H1 (cell line): ENCODE measurements around the gene SRGAP3. TPM values are rescaled to one million over a fixed set of nuclear protein-coding genes. Genes with fewer than 3 reads are reported as not detected.

Experiments
- CTCF ChIA-PET: fragments of 300-600 bp; sonication (Branson Sonifier 250); formaldehyde crosslinking; loops from one replicate; lab custom pipeline; 2021; ENCODE audit not compliant: partially characterized antibody; lab: Charles Lee
- POLR2A ChIA-PET: fragments of 300-600 bp; sonication (Branson Sonifier 250); formaldehyde crosslinking; loops from one replicate; lab custom pipeline; 2021; ENCODE audit warnings: inconsistent platforms; ENCODE audit not compliant: partially characterized antibody; lab: Charles Lee
- DNase-seq, 2 experiments: peaks; one replicate each; pipeline versions ENCODE4 v3.0.0 to v3.0.0-alpha.2; 2010 to 2022; ENCODE audit warnings: low spot score in 2 of 2, low read depth in 1 of 2, mixed read lengths in 1 of 2
- FAIRE-seq: peaks from 2 replicates; lab custom pipeline; 2011; peaks lifted over from hg19 to GRCh38; lab: Jason Lieb, UNC
- H2AFZ ChIP-seq: 2 replicates; pipeline ENCODE4 v1.8.1; 2012; ENCODE audit warnings: low read length, inconsistent platforms
- H2AK5ac ChIP-seq: 2 replicates; pipeline ENCODE4 v1.6.1; 2013; ENCODE audit warnings: low read depth, low read length
- H2BK120ac ChIP-seq: replicated peaks from 2 replicates; pipeline ENCODE3; 2013; ENCODE audit warnings: low read depth, low read length, inconsistent platforms
- H2BK12ac ChIP-seq: 2 replicates; pipeline ENCODE4 v1.6.1; 2013; ENCODE audit warnings: low read depth, low read length
- H2BK15ac ChIP-seq: 2 replicates; pipeline ENCODE4 v1.6.1; 2013; ENCODE audit warnings: low read length
- H2BK20ac ChIP-seq: 2 replicates; pipeline ENCODE4 v1.6.1; 2013; ENCODE audit warnings: low read length
- H2BK5ac ChIP-seq: 2 replicates; pipeline ENCODE4 v1.6.1; 2013; ENCODE audit warnings: low read depth, low read length
- H3K14ac ChIP-seq: 2 replicates; pipeline ENCODE4 v1.6.1; 2013; ENCODE audit warnings: inconsistent platforms; ENCODE audit not compliant: insufficient read length
- H3K18ac ChIP-seq: 2 replicates; pipeline ENCODE4 v1.6.1; 2013; ENCODE audit warnings: low read length; ENCODE audit errors: extremely low read depth
- H3K23ac ChIP-seq: 2 replicates; pipeline ENCODE4 v1.6.1; 2013; ENCODE audit warnings: inconsistent platforms; ENCODE audit not compliant: insufficient read length
- H3K23me2 ChIP-seq: 2 replicates; pipeline ENCODE4 v1.6.1; 2013; ENCODE audit warnings: low read depth, low read length
- H3K27ac ChIP-seq: 2 replicates; pipeline ENCODE4 v1.6.1; 2011; ENCODE audit warnings: low read depth, low read length, inconsistent platforms
- H3K27me3 ChIP-seq, 4 experiments: replicated peaks in 1 of 4; 1 replicate in 1 of 4; 2 replicates in 3 of 4; pipeline versions ENCODE4 v1.6.1 to v1.8.1; 2011 to 2013; ENCODE audit warnings: low read length in 3 of 4, mild to moderate bottlenecking in 3 of 4, inconsistent platforms in 2 of 4, mixed read lengths in 2 of 4, moderate library complexity in 1 of 4; ENCODE audit not compliant: control insufficient read depth in 3 of 4, insufficient read depth in 3 of 4; ENCODE audit errors: extremely low read depth in 1 of 4
- H3K36me3 ChIP-seq, 4 experiments: 2 replicates each; pipeline versions ENCODE4 v1.6.1 to v1.8.1; 2011 to 2013; ENCODE audit warnings: mild to moderate bottlenecking in 4 of 4, low read length in 3 of 4, moderate library complexity in 2 of 4, control low read depth in 1 of 4, inconsistent platforms in 1 of 4; ENCODE audit not compliant: insufficient read depth in 4 of 4, control insufficient read depth in 2 of 4
- H3K4ac ChIP-seq: replicated peaks from 2 replicates; pipeline ENCODE3; 2013; ENCODE audit warnings: low read length, low read depth, mixed read lengths, inconsistent platforms; ENCODE audit not compliant: insufficient read length
- H3K4me1 ChIP-seq, 4 experiments: replicated peaks in 1 of 4; 1 replicate in 1 of 4; 2 replicates in 3 of 4; pipeline versions ENCODE4 v1.6.1 to v1.8.1; 2011 to 2013; ENCODE audit warnings: low read length in 3 of 4, inconsistent platforms in 2 of 4, mixed read lengths in 1 of 4; ENCODE audit not compliant: insufficient read depth in 4 of 4, control insufficient read depth in 3 of 4
- H3K4me2 ChIP-seq, 2 experiments: 2 replicates each; pipeline versions ENCODE4 v1.6.1 to v1.8.1; 2011 to 2013; ENCODE audit warnings: low read depth in 2 of 2, low read length in 2 of 2, control low read depth in 1 of 2, inconsistent platforms in 1 of 2, mild to moderate bottlenecking in 1 of 2; ENCODE audit not compliant: insufficient read depth in 1 of 2
- H3K4me3 ChIP-seq, 4 experiments: fragments of 200-600, 300-600 bp in 1 of 4; sonication (generic), shearing (Covaris generic), sonication (Bioruptor Twin) in 1 of 4; 2 replicates each; pipeline versions ENCODE4 v1.5.1 to v1.8.1; 2011 to 2016; ENCODE audit warnings: low read length in 4 of 4, low read depth in 3 of 4, control low read depth in 2 of 4, inconsistent platforms in 2 of 4, mild to moderate bottlenecking in 2 of 4, mixed read lengths in 1 of 4, moderate library complexity in 1 of 4; ENCODE audit not compliant: insufficient read depth in 2 of 4; ENCODE audit errors: extremely low read depth in 1 of 4
- H3K56ac ChIP-seq: replicated peaks from 2 replicates; pipeline ENCODE3; 2013; ENCODE audit warnings: low read depth, mild to moderate bottlenecking, mixed read lengths, low read length, inconsistent platforms; ENCODE audit not compliant: insufficient read length
- H3K79me1 ChIP-seq: 2 replicates; pipeline ENCODE4 v1.6.1; 2013; ENCODE audit warnings: low read depth, low read length, control low read depth
- H3K79me2 ChIP-seq, 2 experiments: 2 replicates each; pipeline versions ENCODE4 v1.6.1 to v1.8.1; 2012 to 2013; ENCODE audit warnings: low read length in 2 of 2, mild to moderate bottlenecking in 2 of 2, inconsistent platforms in 1 of 2; ENCODE audit not compliant: insufficient read depth in 2 of 2, control insufficient read depth in 1 of 2
- H3K9ac ChIP-seq, 4 experiments: replicated peaks in 1 of 4; 1 replicate in 1 of 4; 2 replicates in 3 of 4; pipeline versions ENCODE4 v1.6.1 to v1.8.1; 2011 to 2013; ENCODE audit warnings: low read depth in 3 of 4, low read length in 3 of 4, control low read depth in 2 of 4, mild to moderate bottlenecking in 2 of 4, moderate library complexity in 2 of 4, inconsistent platforms in 1 of 4; ENCODE audit errors: extremely low read depth in 1 of 4
- H3K9me3 ChIP-seq, 2 experiments: 2 replicates each; pipeline versions ENCODE4 v1.6.1 to v1.8.1; 2012 to 2013; ENCODE audit warnings: mild to moderate bottlenecking in 2 of 2, moderate library complexity in 2 of 2, control low read depth in 1 of 2, inconsistent platforms in 1 of 2, low read depth in 1 of 2, low read length in 1 of 2, mixed read lengths in 1 of 2; ENCODE audit not compliant: insufficient read depth in 2 of 2
- H4K20me1 ChIP-seq, 2 experiments: replicated peaks in 1 of 2; 2 replicates each; pipeline versions ENCODE3 to v1.8.1; 2011 to 2013; ENCODE audit warnings: inconsistent platforms in 2 of 2, low read length in 2 of 2, mild to moderate bottlenecking in 1 of 2; ENCODE audit not compliant: insufficient read depth in 2 of 2, control insufficient read depth in 1 of 2
- H4K5ac ChIP-seq: 2 replicates; pipeline ENCODE4 v1.6.1; 2013; ENCODE audit warnings: low read length, low read depth, mixed read lengths, inconsistent platforms; ENCODE audit not compliant: insufficient read length
- H4K8ac ChIP-seq: 2 replicates; pipeline ENCODE4 v1.8.0; 2013; ENCODE audit warnings: mild to moderate bottlenecking, moderate library complexity, low read length, inconsistent platforms; ENCODE audit not compliant: insufficient read depth; ENCODE audit errors: extremely low read depth
- H4K91ac ChIP-seq: replicated peaks from 2 replicates; pipeline ENCODE3; 2013; ENCODE audit warnings: low read length, mixed read lengths, inconsistent platforms; ENCODE audit not compliant: insufficient read length
- BACH1 ChIP-seq: IDR thresholded peaks from 2 replicates; pipeline ENCODE4 v1.6.1; 2012; ENCODE audit warnings: low read length, improper control_type of control experiment
- EGR1 ChIP-seq: IDR thresholded peaks from 2 replicates; pipeline ENCODE4 v1.6.1; 2011; ENCODE audit warnings: low read depth, low read length, borderline replicate concordance
- NRF1 ChIP-seq: IDR thresholded peaks from 2 replicates; pipeline ENCODE4 v1.6.1; 2011; ENCODE audit warnings: mild to moderate bottlenecking, low read depth, low read length, improper control_type of control experiment
- SAP30 ChIP-seq: fragments of 300-600 bp; sonication (generic); IDR thresholded peaks from 2 replicates; pipeline ENCODE4 v1.7.1; 2012; ENCODE audit warnings: low read length, moderate library complexity, mild to moderate bottlenecking, inconsistent platforms; ENCODE audit not compliant: insufficient read depth, insufficient replicate concordance
- WGBS, 2 experiments: shearing (Covaris generic) in 1 of 2; methylation state at CpG; one replicate each; pipeline versions ENCODE4 v1.1.6 to v1.1.7; 2013 to 2015; ENCODE audit warnings: low lambda C conversion rate in 2 of 2, mixed read lengths in 2 of 2, inconsistent platforms in 1 of 2, low coverage in 1 of 2, missing lambda C conversion rate in 1 of 2; ENCODE audit not compliant: insufficient replicate concordance in 2 of 2, insufficient coverage in 1 of 2, insufficient read length in 1 of 2; ENCODE audit errors: extremely low coverage in 1 of 2, missing lambda C conversion rate in 1 of 2; 5-methylcytosine and 5-hydroxymethylcytosine counted together
- polyA plus RNA-seq, 7 experiments: library from polyadenylated mRNA; depleted of rRNA in 3 of 7; stranded (reverse) in 5 of 7; unstranded in 2 of 7; fragments of >200 nt in 5 of 7; fragments of 200-250 nt in 2 of 7; gene quantifications; 1 replicate in 5 of 7; 2 replicates in 1 of 7; 4 replicates in 1 of 7; pipeline versions ENCODE4 v1.2.1 to v1.2.3, GENCODE V29; 2011 to 2013; ENCODE audit warnings: missing spikeins in 2 of 7, mixed read lengths in 2 of 7
- total RNA-seq: library from RNA; stranded (reverse); fragmentation: NEBNext Ultra II Directional; extraction: Animal tissue kit (Norgen Biotek cat#: 25700); gene quantifications from 2 replicates; pipeline ENCODE4 v1.2.1, GENCODE V29; 2021

The SRGAP3 gene
- total and polyA plus RNA-seq, 2 of the 8 experiments (the other 6 are each of a cell fraction or from before 2014, with no cell fraction given): 5.8 to 11.4 TPM

GRCh38 chr3:9026320-9027045, 223.0 kb downstream of the SRGAP3 start:
- H3K23ac ChIP-seq: no peak overlapping the region
- no peak overlapping the region for H3K9ac ChIP-seq
- H3K27me3 ChIP-seq: no peaks in the 10 kb centered on the region
- H3K4me2 ChIP-seq: no peak overlapping the region
- no peak overlapping the region for H3K18ac ChIP-seq
- H3K56ac ChIP-seq: no peak overlapping the region
- H4K8ac ChIP-seq: no peak overlapping the region
- no peaks in the 10 kb centered on the region for H4K20me1 ChIP-seq
- H3K27ac ChIP-seq: no peak overlapping the region
- no peak overlapping the region for H2BK15ac ChIP-seq
- H2AFZ ChIP-seq: no peak overlapping the region
- H2AK5ac ChIP-seq: no peak overlapping the region
- no peak overlapping the region for H3K14ac ChIP-seq
- no peak overlapping the region for H2BK20ac ChIP-seq
- no peak overlapping the region for H4K5ac ChIP-seq
- ChIA-PET POLR2A (interaction anchor here (0.6 kb wide), 1 partner anchor 658 kb away, joined by 3 read pairs; no protein-coding TSS in a partner anchor), CTCF (interaction anchor here (0.7 to 4.5 kb wide), 9 partner anchors 12 to 276 kb away, joined by 3 to 24 read pairs (median 5); no protein-coding TSS in a partner anchor)
- H3K4me1 ChIP-seq: peaks cover 0 to 3% (median 0%) of the 10 kb centered on the region in 4 experiments; a peak in 2 of 7 replicates
- H4K91ac ChIP-seq: no peak overlapping the region
- no peak overlapping the region for H2BK5ac ChIP-seq
- H3K4me3 ChIP-seq: no peak overlapping the region
- H3K79me1 ChIP-seq: no peaks in the 10 kb centered on the region
- DNase-seq (peak in 1 of 2 experiments; percentile 4), FAIRE-seq (no peak)
- no peaks in the 10 kb centered on the region for H3K9me3 ChIP-seq
- no peak overlapping the region for H2BK120ac ChIP-seq
- 85% methylated on average over 7 of the region's 7 CpGs; no CpG with 5 or more reads in 1 of the 2 experiments for WGBS, 2 experiments
- no peak overlapping the region for H3K4ac ChIP-seq
- H2BK12ac ChIP-seq: no peak overlapping the region
- H3K23me2 ChIP-seq: no peaks in the 10 kb centered on the region
- no peaks in the 10 kb centered on the region for H3K79me2 ChIP-seq
- no peaks in the 10 kb centered on the region for H3K36me3 ChIP-seq
- no peak for TF ChIP-seq SAP30
- no peak for TF ChIP-seq NRF1
- TF ChIP-seq EGR1: no peak
- no peak for TF ChIP-seq BACH1
